SU-DHL-6 (cell line): Measurements from ENCODE around the gene CYFIP2.
A peak's percentile ranks its signal among the peaks of the same experiment; 100 is the strongest.

ENCODE experiments used
- H2AFZ ChIP-seq: fragments of 200-600 bp; sonication (generic); 2 replicates; pipeline ENCODE4 v1.6.1; 2014; ENCODE audit warnings: low read depth, mild to moderate bottlenecking, moderate library complexity, mixed read lengths, antibody characterized with exemption, low read length; ENCODE audit not compliant: severe bottlenecking
- H3F3A ChIP-seq: fragments of 200-600 bp; shearing (Covaris generic); 2 replicates; pipeline ENCODE4 v1.6.0; 2016; ENCODE audit warnings: antibody characterized with exemption, mild to moderate bottlenecking; ENCODE audit not compliant: insufficient read depth
- H3K27ac ChIP-seq: fragments of 200-600 bp; sonication (generic); 2 replicates; pipeline ENCODE4 v1.5.1; 2016; ENCODE audit warnings: low read depth, mild to moderate bottlenecking, low read length, moderate library complexity, mixed read lengths
- H3K27me3 ChIP-seq: fragments of 200-600 bp; sonication (generic), shearing (Covaris generic); 2 replicates; pipeline ENCODE4 v1.6.0; 2014; ENCODE audit warnings: mild to moderate bottlenecking, low read length
- H3K36me3 ChIP-seq: fragments of 200-600 bp; sonication (generic); 2 replicates; pipeline ENCODE4 v1.6.1; 2014; ENCODE audit warnings: mild to moderate bottlenecking, low read length, mixed read lengths
- H3K4me2 ChIP-seq: fragments of 300-600, 200-600 bp; shearing (Covaris generic), sonication (generic); 2 replicates; pipeline ENCODE4 v1.6.0; 2014; ENCODE audit warnings: low read length, low read depth, mild to moderate bottlenecking; ENCODE audit not compliant: poor library complexity, severe bottlenecking
- H3K4me3 ChIP-seq: fragments of 200-600 bp; sonication (generic); 2 replicates; pipeline ENCODE4 v1.5.1; 2014; ENCODE audit warnings: antibody characterized with exemption, low read length, mild to moderate bottlenecking, mixed read lengths; ENCODE audit not compliant: insufficient read depth, poor library complexity, severe bottlenecking
- H3K79me2 ChIP-seq: fragments of 200-600 bp; sonication (generic); 2 replicates; pipeline ENCODE4 v1.6.1; 2014; ENCODE audit warnings: mild to moderate bottlenecking, low read length, moderate library complexity; ENCODE audit not compliant: insufficient read depth
- H3K9ac ChIP-seq: fragments of 200-600 bp; sonication (generic); 2 replicates; pipeline ENCODE4 v1.7.0; 2014; ENCODE audit warnings: mild to moderate bottlenecking, low read length
- H3K9me2 ChIP-seq: fragments of 200-600 bp; sonication (generic); replicated peaks from 2 replicates; pipeline ENCODE4 v1.6.1; 2014; ENCODE audit warnings: low read length; ENCODE audit not compliant: insufficient read depth
- H3K9me3 ChIP-seq: fragments of 200-600 bp; sonication (generic); 2 replicates; pipeline ENCODE4 v1.6.1; 2014; ENCODE audit warnings: low read length, mixed read lengths; ENCODE audit not compliant: insufficient read depth
- H4K20me1 ChIP-seq: fragments of 200-600 bp; sonication (generic); 2 replicates; pipeline ENCODE4 v1.6.1; 2014; ENCODE audit warnings: low read depth, mild to moderate bottlenecking, antibody characterized with exemption, low read length, moderate library complexity, mixed read lengths
- CTCF ChIP-seq: fragments of 200-600 bp; sonication (generic); IDR thresholded peaks from one replicate; pipeline ENCODE4 v1.5.1; 2017; ENCODE audit warnings: antibody characterized with exemption, mild to moderate bottlenecking, low read length, moderate library complexity; ENCODE audit not compliant: insufficient read depth, poor library complexity, severe bottlenecking
- EZH2phosphoT487 ChIP-seq: fragments of 200-600 bp; sonication (generic), shearing (Covaris generic); conservative IDR thresholded peaks from 2 replicates; pipeline ENCODE4 v1.6.1; 2018; ENCODE audit warnings: mild to moderate bottlenecking, antibody characterized with exemption, low read length, moderate library complexity, mixed read lengths

CYFIP2 gene

GRCh38 chr5:157248821-157249470 lies 17.0 kb upstream of the CYFIP2 start:
- no peak for TF ChIP-seq EZH2phosphoT487
- no peak for TF ChIP-seq CTCF
- Histone ChIP-seq H3K9me2 (no peaks in the 10 kb centered on the region), H3K36me3 (no peaks in the 10 kb centered on the region), H3K4me2 (no peak overlapping the region), H3K4me3 (no peak overlapping the region), H4K20me1 (no peaks in the 10 kb centered on the region), H3K79me2 (no peaks in the 10 kb centered on the region), H3K9ac (no peak overlapping the region), H3K9me3 (no peaks in the 10 kb centered on the region), H2AFZ (no peak overlapping the region), H3K27me3 (no peaks in the 10 kb centered on the region), H3F3A (no peaks in the 10 kb centered on the region), H3K27ac (no peak overlapping the region)

- H2AFZ ChIP-seq: peak overlapping the region; percentile 9
- TF ChIP-seq CTCF (no peak), EZH2phosphoT487 (no peak)
- no peaks in the 10 kb centered on the region for H3F3A ChIP-seq
- H4K20me1 ChIP-seq: no peaks in the 10 kb centered on the region
- no peak overlapping the region for H3K4me3 ChIP-seq
- no peaks in the 10 kb centered on the region for H3K9me3 ChIP-seq
- peak overlapping the region; percentile 19; the same call in 1 of the 2 replicates for H3K9ac ChIP-seq
- peak overlapping the region; percentile 42 for H3K4me2 ChIP-seq
- H3K27ac ChIP-seq: peak overlapping the region; percentile 61
- no peaks in the 10 kb centered on the region for H3K27me3 ChIP-seq
- H3K79me2 ChIP-seq: no peaks in the 10 kb centered on the region
- no peaks in the 10 kb centered on the region for H3K9me2 ChIP-seq
- H3K36me3 ChIP-seq: no peaks in the 10 kb centered on the region
Observed at GRCh38 chr5:157252711-157253465, 13.0 kb upstream of the CYFIP2 start.

DNA sequence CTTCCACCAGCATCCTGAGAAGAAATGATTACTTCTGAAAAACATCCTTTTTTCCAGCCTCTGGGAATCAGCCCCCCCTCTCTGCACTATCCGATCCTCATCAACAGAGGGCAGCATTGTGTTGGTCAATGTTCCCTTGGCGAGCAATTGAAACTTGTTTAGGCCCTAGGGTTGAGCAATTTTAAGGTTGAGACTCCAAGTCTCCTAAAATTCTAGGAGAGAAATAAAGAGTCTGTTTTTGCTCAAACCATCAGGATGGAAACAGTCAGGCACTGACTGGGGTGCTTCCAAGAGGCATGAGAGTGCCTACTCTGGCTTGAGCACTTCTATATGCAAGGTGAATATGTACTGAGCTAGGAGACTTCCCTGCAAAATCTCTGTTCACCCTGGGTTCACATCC lies 12.4 kb upstream of the CYFIP2 start:
- TF ChIP-seq EZH2phosphoT487 (no peak), CTCF (peak; percentile 95)
- Histone ChIP-seq H3K9ac (0 out of 2 replicates have a peak overlapping the region, but pooled peaks have one; percentile 19), H3F3A (no peaks in the 10 kb centered on the region), H3K9me2 (no peaks in the 10 kb centered on the region), H3K4me3 (no peak overlapping the region), H3K27ac (peak overlapping the region; percentile 61), H3K79me2 (no peaks in the 10 kb centered on the region), H3K27me3 (no peaks in the 10 kb centered on the region), H3K4me2 (peak overlapping the region; percentile 42), H3K36me3 (no peaks in the 10 kb centered on the region), H2AFZ (no peak overlapping the region), H3K9me3 (no peaks in the 10 kb centered on the region), H4K20me1 (no peaks in the 10 kb centered on the region)
